ENCODE measurements around the gene TSC2.

TSC2 gene

GRCh38 chr16:2044541-2044940 lies 3.2 kb upstream of the TSC2 start:
- no peak for DNase-seq

- DNase-seq: no peak
These were observed 1.6 kb upstream of the TSC2 start for GRCh38 chr16:2045965-2046892.

- no peak for DNase-seq
These were observed 874 bp upstream of the TSC2 start for GRCh38 chr16:2046893-2047329.

- no peak for DNase-seq
These were observed 345 bp downstream of the TSC2 start for GRCh38 chr16:2048116-2048543.

GRCh38 chr16:2053211-2053610 lies 5.4 kb downstream of the TSC2 start:
- DNase-seq: no peak

- DNase-seq: no peak
These were observed 6.1 kb downstream of the TSC2 start for GRCh38 chr16:2053897-2054296.

GRCh38 chr16:2054543-2055245 lies 6.9 kb downstream of the TSC2 start:
- DNase-seq: no peak

GRCh38 chr16:2056077-2056476 lies 8.3 kb downstream of the TSC2 start:
- no peak for DNase-seq

GRCh38 chr16:2056681-2057407 lies 9.1 kb downstream of the TSC2 start:
- no peak for DNase-seq

- DNase-seq: no peak
These were observed 9.7 kb downstream of the TSC2 start for GRCh38 chr16:2057438-2057837.

- no peak for DNase-seq
These were observed 10.6 kb downstream of the TSC2 start for GRCh38 chr16:2058420-2058819.

- DNase-seq: no peak
These were observed 11.1 kb downstream of the TSC2 start for GRCh38 chr16:2058872-2059271.

- DNase-seq: no peak
These were observed 12.6 kb downstream of the TSC2 start for GRCh38 chr16:2060346-2060745.

- no peak for DNase-seq
These were observed 13.2 kb downstream of the TSC2 start for GRCh38 chr16:2061023-2061422.

- DNase-seq: no peak
These were observed 13.7 kb downstream of the TSC2 start for GRCh38 chr16:2061526-2061925.

- no peak for DNase-seq
These were observed 15.0 kb downstream of the TSC2 start for GRCh38 chr16:2062801-2063200.

GRCh38 chr16:2063861-2064260 lies 16.1 kb downstream of the TSC2 start:
- DNase-seq: no peak

GRCh38 chr16:2064368-2064945 lies 16.7 kb downstream of the TSC2 start:
- no peak for DNase-seq

GRCh38 chr16:2066139-2066538 lies 18.4 kb downstream of the TSC2 start:
- no peak for DNase-seq

- DNase-seq: no peak
These were observed 23.0 kb downstream of the TSC2 start for GRCh38 chr16:2070576-2071453.

GRCh38 chr16:2071454-2072202 lies 23.8 kb downstream of the TSC2 start:
- no peak for DNase-seq
